Neural progenitor cell (in vitro differentiated cells): ENCODE measurements around the gene LRRTM4.

Source experiments
- CTCF ChIP-seq: fragments of 200-600 bp; sonication (generic); IDR thresholded peaks from 2 replicates; pipeline ENCODE4 v1.5.1; 2017; ENCODE audit warnings: antibody characterized with exemption, mild to moderate bottlenecking
- EZH2 ChIP-seq: fragments of 200-600 bp; sonication (generic); IDR thresholded peaks from 2 replicates; pipeline ENCODE4 v1.6.1; 2017; ENCODE audit warnings: antibody characterized with exemption, mild to moderate bottlenecking, moderate library complexity

- no peak for TF ChIP-seq CTCF
- no peak for TF ChIP-seq EZH2
Observed at GRCh38 chr2:77191665-77192064, 330.5 kb downstream of the LRRTM4 start.
